K562 (cell line): Measurements from ENCODE around the gene PLAAT5. TPM values are rescaled to one million over a fixed set of nuclear protein-coding genes. Genes with fewer than 3 reads are reported as not detected.

ENCODE experiments used
- ARNT ChIP-seq, 2 experiments: fragments of 450-650 bp; IDR thresholded peaks; 2 replicates each; pipeline ENCODE4 v1.6.1; 2016; ENCODE audit warnings: mild to moderate bottlenecking in 1 of 2
- CLOCK ChIP-seq: fragments of 250-450 bp; sonication (Bioruptor Pico); IDR thresholded peaks from 2 replicates; pipeline ENCODE4 v1.4.0; 2020; ENCODE audit warnings: mild to moderate bottlenecking, moderate library complexity, borderline replicate concordance
- DMBX1 ChIP-seq: fragments of 250-450 bp; sonication (Bioruptor Pico); IDR thresholded peaks from 2 replicates; pipeline ENCODE4 v1.8.0; 2022; ENCODE audit warnings: inconsistent platforms, mild to moderate bottlenecking, moderate library complexity, borderline replicate concordance
- ETV5 ChIP-seq: sonication (generic); formaldehyde crosslinking; IDR thresholded peaks from 2 replicates; pipeline ENCODE4 v1.4.0; 2020; ENCODE audit warnings: low read depth, mild to moderate bottlenecking, missing genetic modification reagents
- L3MBTL2 ChIP-seq: fragments of 450-650 bp; IDR thresholded peaks from 2 replicates; pipeline ENCODE4 v1.6.1; 2016; ENCODE audit warnings: mild to moderate bottlenecking, moderate library complexity
- NFIC ChIP-seq: fragments of 450-650 bp; IDR thresholded peaks from 2 replicates; pipeline ENCODE4 v1.6.1; 2017; ENCODE audit warnings: mild to moderate bottlenecking, inconsistent platforms
- SMAD4 ChIP-seq: fragments of 250-450 bp; sonication (Bioruptor Pico); conservative IDR thresholded peaks from 2 replicates; pipeline ENCODE4 v1.8.0; 2021; ENCODE audit warnings: inconsistent platforms, mild to moderate bottlenecking, moderate library complexity
- TAF7 ChIP-seq: fragments of 450-650 bp; IDR thresholded peaks from 2 replicates; pipeline ENCODE4 v1.6.1; 2016; ENCODE audit warnings: missing genetic modification characterization, missing compliant biosample characterization
- TBL1XR1 ChIP-seq, 2 experiments: IDR thresholded peaks; 2 replicates each; pipeline ENCODE4 v1.6.1; 2012; ENCODE audit warnings: improper control_type of control experiment in 2 of 2, low read length in 2 of 2, mild to moderate bottlenecking in 1 of 2
- YY1 ChIP-seq, 3 experiments: IDR thresholded peaks; 2 replicates each; pipeline ENCODE4 v1.6.1; 2011; ENCODE audit warnings: low read length in 2 of 3, mild to moderate bottlenecking in 2 of 3, moderate library complexity in 2 of 3, borderline replicate concordance in 1 of 3, control low read depth in 1 of 3, low read depth in 1 of 3; ENCODE audit not compliant: insufficient read depth in 3 of 3, insufficient replicate concordance in 2 of 3, control insufficient read depth in 1 of 3, insufficient read length in 1 of 3; ENCODE audit errors: extremely low read depth in 1 of 3
- ZBTB34 ChIP-seq: fragments of 250-450 bp; sonication (Bioruptor Pico); IDR thresholded peaks from 2 replicates; pipeline ENCODE4 v1.8.0; 2021; ENCODE audit warnings: mild to moderate bottlenecking, moderate library complexity
- ZFPM2 ChIP-seq: fragments of 250-450 bp; sonication (Bioruptor Pico); IDR thresholded peaks from 2 replicates; pipeline ENCODE4 v1.5.1; 2022; ENCODE audit warnings: mild to moderate bottlenecking
- ZNF140 ChIP-seq: fragments of 250-450 bp; sonication (Bioruptor Pico); IDR thresholded peaks from 2 replicates; pipeline ENCODE4 v1.8.0; 2021; ENCODE audit warnings: moderate library complexity, mild to moderate bottlenecking, inconsistent platforms
- ZNF239 ChIP-seq: fragments of 250-450 bp; sonication (Bioruptor Pico); IDR thresholded peaks from 2 replicates; pipeline ENCODE4 v1.4.0; 2020; ENCODE audit warnings: mild to moderate bottlenecking
- ZNF311 ChIP-seq: fragments of 250-450 bp; sonication (Bioruptor Pico); IDR thresholded peaks from 2 replicates; pipeline ENCODE4 v1.4.0; 2020; ENCODE audit warnings: mild to moderate bottlenecking, moderate library complexity
- ZNF354B ChIP-seq: fragments of 250-450 bp; sonication (Bioruptor Pico); IDR thresholded peaks from 2 replicates; pipeline ENCODE4 v1.4.0; 2020
- ZNF395 ChIP-seq: fragments of 200-800 bp; sonication (Bioruptor generic); IDR thresholded peaks from 2 replicates; pipeline ENCODE4 v1.6.1; 2017; ENCODE audit warnings: missing genetic modification characterization, missing compliant biosample characterization
- ZNF398 ChIP-seq: fragments of 250-450 bp; sonication (Bioruptor Pico); IDR thresholded peaks from 2 replicates; pipeline ENCODE4 v1.8.0; 2021; ENCODE audit warnings: moderate library complexity, mild to moderate bottlenecking, inconsistent platforms
- ZNF41 ChIP-seq: fragments of 250-450 bp; sonication (Bioruptor Pico); conservative IDR thresholded peaks from 2 replicates; pipeline ENCODE4 v1.4.0; 2020; ENCODE audit warnings: mild to moderate bottlenecking
- ZNF445 ChIP-seq: fragments of 250-450 bp; sonication (Bioruptor Pico); IDR thresholded peaks from 2 replicates; pipeline ENCODE4 v1.4.0; 2020; ENCODE audit warnings: low read depth, mild to moderate bottlenecking, moderate library complexity
- polyA plus RNA-seq, 8 experiments: library from polyadenylated mRNA; depleted of rRNA in 4 of 8; stranded (reverse) in 5 of 8; unstranded in 3 of 8; fragments of >200 nt; fragmentation: Nextera tagmentation in 2 of 8; fragmentation: Illumina TruSeq in 1 of 8; extraction: Ambion mirVana in 2 of 8; extraction: Trizol in 1 of 8; gene quantifications; 2 replicates each; pipeline versions ENCODE4 v1.2.1 to v1.2.3, GENCODE V29; 2011 to 2014; ENCODE audit warnings: inconsistent platforms in 1 of 8, missing spikeins in 1 of 8
- total RNA-seq, 7 experiments: library from RNA; depleted of rRNA in 6 of 7; stranded (reverse); fragments of >200 nt in 6 of 7; fragmentation: Illumina TruSeq in 2 of 7; extraction: Trizol in 2 of 7; gene quantifications; 2 replicates each; pipeline versions ENCODE4 v1.2.1 to v1.2.3, GENCODE V29; 2011 to 2021; ENCODE audit warnings: low replicate concordance in 1 of 7

PLAAT5 gene
- total and polyA plus RNA-seq, 9 of the 15 experiments (the other 6 are each of a cell fraction or from before 2014, with no cell fraction given), result not detected

GRCh38 chr11:63531074-63531792 lies 40.3 kb upstream of the PLAAT5 start (continued):
- TF ChIP-seq CLOCK (CRISPR knock-in tag) (peak; percentile 86), ETV5 (CRISPR knock-in tag) (peak; percentile 88), ZNF395 (CRISPR knock-in tag) (peak; percentile 90), ZFPM2 (CRISPR knock-in tag) (peak; percentile 89), TBL1XR1 (IDR thresholded peaks at IDR 0.05; ENCODE audit: low read length in 2 of 2) (peak in 1 of 2 experiments; percentile 44; a peak in 1 of 4 replicates), ZNF354B (CRISPR knock-in tag) (peak; percentile 86), ZNF239 (CRISPR knock-in tag) (peak; percentile 92), YY1 (IDR thresholded peaks at IDR 0.05; ENCODE audit: borderline replicate concordance in 1 of 3, control insufficient read depth in 1 of 3, extremely low read depth in 1 of 3, insufficient read depth in 3 of 3, insufficient read length in 1 of 3, insufficient replicate concordance in 2 of 3, low read depth in 1 of 3, low read length in 2 of 3) (peak in 1 of 3 experiments; percentile 78), SMAD4 (CRISPR knock-in tag) (peak; percentile 98), TAF7 (tag) (peak; percentile 94), NFIC (peak; percentile 28; the same call in 1 of the 2 replicates), ZNF445 (CRISPR knock-in tag) (peak; percentile 92; the same call in 1 of the 2 replicates), ZNF398 (CRISPR knock-in tag) (peak; percentile 84), ZBTB34 (CRISPR knock-in tag) (peak; percentile 90), ZNF311 (peak; percentile 99), L3MBTL2 (0 out of 2 replicates have a peak, but pooled peaks have one; percentile 28), DMBX1 (CRISPR knock-in tag) (peak; percentile 99), ARNT (IDR thresholded peaks at IDR 0.05) (peak in 1 of 2 experiments; percentile 80; a peak in 1 of 4 replicates), ZNF140 (CRISPR knock-in tag) (peak; percentile 82; the same call in 1 of the 2 replicates), ZNF41 (CRISPR knock-in tag) (peak; percentile 93)
